Measurements from ENCODE around the gene AVL9. TPM values are rescaled to one million over a fixed set of nuclear protein-coding genes. Genes with fewer than 3 reads are reported as not detected.
"Not testable (repeated sequence)": the region's sequence is repeated elsewhere in the genome, so short reads cannot be mapped to it uniquely, and the experiment has no call there.

AVL9 gene
- total RNA-seq, 1 experiment from 2014 or later = 50.6 TPM

DNA sequence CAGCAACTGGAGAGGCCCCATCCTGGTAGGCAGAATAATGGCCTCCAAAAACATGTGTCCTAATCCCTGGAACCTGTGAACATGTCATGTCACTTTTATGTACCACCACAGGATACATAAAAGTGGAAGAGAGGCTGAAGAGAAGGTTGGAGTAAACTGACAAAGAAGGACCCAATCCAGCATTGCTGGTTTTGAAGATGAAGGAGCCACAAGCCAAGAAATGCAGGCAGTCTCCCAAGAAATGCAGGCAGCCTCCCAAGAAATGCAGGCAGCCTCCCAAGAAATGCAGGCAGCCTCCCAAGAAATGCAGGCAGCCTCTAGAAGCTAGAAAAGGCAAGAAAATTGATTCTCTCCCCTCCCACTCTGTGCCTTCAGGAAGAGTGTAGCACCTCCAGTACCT lies 142.3 kb downstream of the AVL9 start:
- DNase-seq (ENCODE audit: low read depth) = not testable (repeated sequence)

Other genes starting within 250 kb of the AVL9 start
- 41.1 and 65.5 TPM in 2 replicates for gene LSM5, start 5.1 kb upstream of the AVL9 start, total RNA-seq (2014; rRNA removed; shearing (Covaris generic))

Measured in M059J (cell line).